Esophagus muscularis mucosa (tissue), 4 donors: ENCODE data around the gene RSBN1L. TPM values are rescaled to one million over a fixed set of nuclear protein-coding genes. Genes with fewer than 3 reads are reported as not detected.

ENCODE experiments used
- DNase-seq: peaks from one replicate; pipeline ENCODE4 v3.0.0-alpha.2; 2017; ENCODE audit errors: extremely low spot score
- H3K27ac ChIP-seq, 4 donors: fragments of 200-600 bp; sonication (generic); replicated peaks in 1 of 4; 1 replicate in 3 of 4; 2 replicates in 1 of 4; pipeline ENCODE4 v1.5.1; 2016 to 2019; ENCODE audit warnings: mild to moderate bottlenecking in 1 of 4
- H3K27me3 ChIP-seq, 4 donors: fragments of 200-600 bp; sonication (generic); one replicate each; pipeline versions ENCODE4 v1.5.1 to v1.6.0; 2016 to 2019
- H3K36me3 ChIP-seq, 4 donors: fragments of 200-600 bp; sonication (generic); one replicate each; pipeline ENCODE4 v1.5.1; 2016 to 2019
- H3K4me1 ChIP-seq, 4 donors: fragments of 200-600 bp; sonication (generic); one replicate each; pipeline ENCODE4 v1.5.1; 2016 to 2019
- H3K4me3 ChIP-seq, 4 donors: fragments of 200-600 bp; sonication (generic); 1 replicate in 2 of 4; 2 replicates in 2 of 4; pipeline ENCODE4 v1.5.1; 2016 to 2019; ENCODE audit warnings: mild to moderate bottlenecking in 4 of 4, moderate library complexity in 1 of 4
- H3K9me3 ChIP-seq, 4 donors: fragments of 200-600 bp; sonication (generic); 1 replicate in 3 of 4; 2 replicates in 1 of 4; pipeline ENCODE4 v1.5.1; 2016 to 2019
- EP300 ChIP-seq: sonication (generic); formaldehyde crosslinking; IDR thresholded peaks from one replicate; pipeline ENCODE4 v1.6.1; 2017; ENCODE audit warnings: antibody characterized with exemption
- POLR2A ChIP-seq: fragments of 450-650 bp; IDR thresholded peaks from one replicate; pipeline ENCODE4 v1.6.1; 2017; ENCODE audit warnings: antibody characterized with exemption, moderate library complexity, mild to moderate bottlenecking, low read depth
- POLR2AphosphoS5 ChIP-seq, 2 donors: sonication (generic); formaldehyde crosslinking; IDR thresholded peaks; one replicate each; pipeline ENCODE4 v1.6.1; 2017; ENCODE audit warnings: antibody characterized with exemption in 2 of 2
- WGBS: methylation state at CpG from one replicate; pipeline ENCODE4 v1.1.5; 2018; 5-methylcytosine and 5-hydroxymethylcytosine counted together
- intact Hi-C: fragments of 100-400 bp; cut with DNase I; formaldehyde crosslinking; loops from one replicate; pipeline ENCODE4 v1.15.1; 2023
- total RNA-seq, 4 donors: library from RNA; depleted of rRNA; stranded (reverse); fragments of >200 nt; gene quantifications; one replicate each; pipeline versions ENCODE4 v1.1.0 to v1.2.1, GENCODE V29; 2016
- TF ChIP-seq, protein P1 (sequence below), 3 experiments: fragments of 200-600 bp in 2 of 3; fragments of 450-650 bp in 1 of 3; sonication (generic) in 2 of 3; IDR thresholded peaks; one replicate each; pipeline ENCODE4 v1.5.1; 2017 to 2019; ENCODE audit warnings: antibody characterized with exemption in 3 of 3, mild to moderate bottlenecking in 2 of 3, moderate library complexity in 1 of 3

The RSBN1L gene
- total RNA-seq, 4 donors from 2014 or later: 17.0 to 36.5 (median 25.9) TPM

DNA sequence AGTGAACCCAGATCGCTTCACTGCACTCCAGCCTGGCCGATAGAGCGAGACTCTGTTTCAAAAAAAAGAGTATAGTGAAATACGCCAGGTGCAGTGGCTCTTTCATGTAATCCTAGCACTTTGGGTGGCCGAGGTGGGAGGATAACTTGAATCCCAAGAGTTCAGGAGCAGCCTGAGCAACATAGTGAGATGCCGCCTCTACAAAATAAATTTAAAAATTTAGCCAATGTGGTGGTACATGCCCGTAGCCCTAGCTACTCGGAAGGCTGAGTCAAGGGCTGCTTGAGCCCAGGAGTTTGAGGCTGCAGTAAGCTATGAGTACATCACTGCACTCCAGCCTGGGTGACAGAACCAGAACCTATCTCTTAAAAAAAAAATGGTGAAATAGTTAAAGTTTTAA lies 74.1 kb downstream of the RSBN1L start:
- 87% methylated on average over 8 of the region's 8 CpGs for WGBS
- no peak for DNase-seq
- intact Hi-C loops: no loop called here

DNA sequence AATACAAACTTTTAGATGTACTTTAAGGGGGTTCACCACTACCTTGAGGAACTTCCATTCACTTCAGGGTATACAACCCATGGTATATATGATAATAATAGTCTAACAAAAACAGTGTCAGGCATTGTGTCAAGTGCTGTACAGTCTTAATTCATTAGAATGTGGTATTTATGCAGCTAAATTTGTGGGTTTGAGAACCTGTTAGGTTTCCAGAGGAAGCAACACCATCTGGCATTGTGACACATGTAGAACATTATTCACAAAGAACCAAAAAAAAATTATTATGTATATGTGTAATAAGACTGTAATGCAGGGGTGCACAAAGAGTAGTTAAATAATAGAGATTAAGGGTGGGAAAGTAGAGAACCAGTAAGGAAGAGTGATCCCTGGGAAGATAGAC lies 75.6 kb downstream of the RSBN1L start:
- intact Hi-C loops: no loop called here
- Histone ChIP-seq H3K27me3 (no peaks in the 10 kb centered on the region), H3K4me3 (no peak overlapping the region), H3K27ac (no peak overlapping the region), H3K36me3 (peaks cover 23 to 77% (median 46%) of the 10 kb centered on the region in 4 donors), H3K9me3 (no peaks in the 10 kb centered on the region), H3K4me1 (no peaks in the 10 kb centered on the region)
- DNase-seq: no peak
- no peak for TF ChIP-seq POLR2A
- TF ChIP-seq, protein P1, sequence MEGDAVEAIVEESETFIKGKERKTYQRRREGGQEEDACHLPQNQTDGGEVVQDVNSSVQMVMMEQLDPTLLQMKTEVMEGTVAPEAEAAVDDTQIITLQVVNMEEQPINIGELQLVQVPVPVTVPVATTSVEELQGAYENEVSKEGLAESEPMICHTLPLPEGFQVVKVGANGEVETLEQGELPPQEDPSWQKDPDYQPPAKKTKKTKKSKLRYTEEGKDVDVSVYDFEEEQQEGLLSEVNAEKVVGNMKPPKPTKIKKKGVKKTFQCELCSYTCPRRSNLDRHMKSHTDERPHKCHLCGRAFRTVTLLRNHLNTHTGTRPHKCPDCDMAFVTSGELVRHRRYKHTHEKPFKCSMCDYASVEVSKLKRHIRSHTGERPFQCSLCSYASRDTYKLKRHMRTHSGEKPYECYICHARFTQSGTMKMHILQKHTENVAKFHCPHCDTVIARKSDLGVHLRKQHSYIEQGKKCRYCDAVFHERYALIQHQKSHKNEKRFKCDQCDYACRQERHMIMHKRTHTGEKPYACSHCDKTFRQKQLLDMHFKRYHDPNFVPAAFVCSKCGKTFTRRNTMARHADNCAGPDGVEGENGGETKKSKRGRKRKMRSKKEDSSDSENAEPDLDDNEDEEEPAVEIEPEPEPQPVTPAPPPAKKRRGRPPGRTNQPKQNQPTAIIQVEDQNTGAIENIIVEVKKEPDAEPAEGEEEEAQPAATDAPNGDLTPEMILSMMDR (IDR thresholded peaks at IDR 0.05): no peak
- TF ChIP-seq EP300: no peak
- TF ChIP-seq POLR2AphosphoS5 (IDR thresholded peaks at IDR 0.05): no peak

More for the DNA sequence above, 74.1 kb downstream of the RSBN1L start:
- Histone ChIP-seq H3K27ac (no peak overlapping the region), H3K36me3 (peaks cover 19 to 70% (median 40%) of the 10 kb centered on the region in 4 donors), H3K9me3 (no peaks in the 10 kb centered on the region), H3K4me3 (no peak overlapping the region), H3K4me1 (peaks cover 0 to 13% (median 5%) of the 10 kb centered on the region in 4 donors), H3K27me3 (no peaks in the 10 kb centered on the region)
- TF ChIP-seq EP300 (no peak), POLR2AphosphoS5 (IDR thresholded peaks at IDR 0.05) (no peak), POLR2A (no peak)
- TF ChIP-seq, protein P1 (IDR thresholded peaks at IDR 0.05): no peak

DNA sequence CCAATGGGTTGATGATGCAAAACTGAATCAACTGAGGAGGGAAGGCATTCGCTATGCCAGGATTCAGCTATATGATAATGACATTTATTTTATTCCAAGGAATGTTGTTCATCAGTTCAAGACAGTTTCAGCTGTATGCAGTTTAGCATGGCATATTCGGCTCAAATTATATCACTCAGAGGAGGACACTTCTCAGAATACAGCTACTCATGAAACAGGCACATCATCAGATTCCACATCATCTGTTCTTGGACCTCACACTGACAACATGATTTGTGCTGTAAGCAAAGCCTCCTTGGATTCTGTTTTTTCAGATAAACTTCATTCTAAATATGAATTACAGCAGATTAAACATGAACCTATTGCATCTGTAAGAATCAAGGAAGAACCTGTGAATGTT lies 82.3 kb downstream of the RSBN1L start:
- Histone ChIP-seq H3K9me3 (no peaks in the 10 kb centered on the region), H3K4me3 (no peak overlapping the region), H3K36me3 (peaks cover 23 to 63% (median 43%) of the 10 kb centered on the region in 4 donors), H3K27ac (no peak overlapping the region), H3K4me1 (peaks cover 0 to 5% (median 0%) of the 10 kb centered on the region in 4 donors), H3K27me3 (no peaks in the 10 kb centered on the region)
- DNase-seq: no peak
- WGBS: 88% methylated on average over 2 of the region's 2 CpGs
- intact Hi-C loops: no loop called here
- TF ChIP-seq EP300: no peak
- TF ChIP-seq POLR2A: no peak
- TF ChIP-seq, protein P1 (IDR thresholded peaks at IDR 0.05): no peak
- TF ChIP-seq POLR2AphosphoS5 (IDR thresholded peaks at IDR 0.05): no peak

DNA sequence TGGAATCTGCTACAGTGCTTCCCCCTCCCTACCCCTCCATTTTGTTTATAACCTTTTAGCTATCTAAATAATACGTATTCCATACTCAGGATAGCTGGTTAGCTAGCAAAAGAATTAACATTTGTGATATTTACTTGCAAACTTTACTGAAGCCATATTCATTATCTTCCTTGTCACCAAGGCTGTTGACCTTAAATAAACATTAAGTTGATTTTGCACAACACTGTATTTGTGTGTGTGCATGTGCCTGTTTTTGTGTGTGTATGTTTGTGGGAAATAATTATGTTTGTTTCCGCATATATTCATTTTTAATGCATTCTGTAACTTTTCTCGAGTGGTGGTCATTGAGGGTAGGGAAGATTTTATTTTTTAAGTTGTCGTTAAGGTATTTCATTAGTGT lies 86.1 kb downstream of the RSBN1L start:
- Histone ChIP-seq H3K4me3 (no peak overlapping the region), H3K27ac (no peak overlapping the region), H3K4me1 (peaks cover 0 to 5% (median 0%) of the 10 kb centered on the region in 4 donors), H3K36me3 (peaks cover 6 to 32% (median 21%) of the 10 kb centered on the region in 4 donors), H3K27me3 (no peaks in the 10 kb centered on the region), H3K9me3 (no peaks in the 10 kb centered on the region)
- TF ChIP-seq POLR2AphosphoS5 (IDR thresholded peaks at IDR 0.05): no peak
- no peak for TF ChIP-seq EP300
- TF ChIP-seq POLR2A: no peak
- TF ChIP-seq, protein P1 (IDR thresholded peaks at IDR 0.05): no peak
- WGBS: 97% methylated on average over 4 of the region's 4 CpGs
- intact Hi-C loops: no loop called here
- no peak for DNase-seq

DNA sequence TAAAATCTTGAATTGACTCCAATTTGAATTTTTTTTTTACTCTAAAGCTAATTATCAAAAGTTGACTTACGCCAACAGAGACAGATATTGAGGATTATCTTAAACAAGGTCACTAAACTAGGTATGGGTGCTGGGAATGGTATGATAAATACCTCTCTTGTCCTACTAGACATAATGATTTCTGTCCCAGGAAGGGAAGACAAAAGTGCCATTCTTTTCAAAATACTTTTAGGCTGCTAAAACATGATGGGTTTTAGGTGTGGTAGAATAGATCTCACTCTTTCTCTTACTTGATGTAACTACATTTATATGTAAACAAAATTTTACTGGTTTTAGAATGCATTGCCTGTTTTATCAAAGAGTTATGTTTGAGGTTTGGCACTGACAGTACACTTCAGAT lies 86.9 kb downstream of the RSBN1L start:
- WGBS: 96% methylated on average over 1 of the region's 1 CpG
- Histone ChIP-seq H3K27ac (no peak overlapping the region), H3K4me1 (peaks cover 0 to 5% (median 0%) of the 10 kb centered on the region in 4 donors), H3K4me3 (no peak overlapping the region), H3K9me3 (no peaks in the 10 kb centered on the region), H3K27me3 (no peaks in the 10 kb centered on the region), H3K36me3 (peaks cover 6 to 31% (median 19%) of the 10 kb centered on the region in 4 donors)
- intact Hi-C loops: no loop called here
- no peak for DNase-seq
- TF ChIP-seq, protein P1 (IDR thresholded peaks at IDR 0.05): no peak
- TF ChIP-seq EP300 (no peak), POLR2A (no peak), POLR2AphosphoS5 (IDR thresholded peaks at IDR 0.05) (no peak)
